Activated CD4-positive, alpha-beta T cell treated with anti-CD3 and anti-CD28 coated beads, Interleukin-2, amount 50 U/mL, for 16 hours (primary cell): ENCODE results near the gene FLRT1.

Source experiments
- DNase-seq: peaks from one replicate; pipeline ENCODE4 v3.0.0-alpha.2; 2020

Gene FLRT1

DNA sequence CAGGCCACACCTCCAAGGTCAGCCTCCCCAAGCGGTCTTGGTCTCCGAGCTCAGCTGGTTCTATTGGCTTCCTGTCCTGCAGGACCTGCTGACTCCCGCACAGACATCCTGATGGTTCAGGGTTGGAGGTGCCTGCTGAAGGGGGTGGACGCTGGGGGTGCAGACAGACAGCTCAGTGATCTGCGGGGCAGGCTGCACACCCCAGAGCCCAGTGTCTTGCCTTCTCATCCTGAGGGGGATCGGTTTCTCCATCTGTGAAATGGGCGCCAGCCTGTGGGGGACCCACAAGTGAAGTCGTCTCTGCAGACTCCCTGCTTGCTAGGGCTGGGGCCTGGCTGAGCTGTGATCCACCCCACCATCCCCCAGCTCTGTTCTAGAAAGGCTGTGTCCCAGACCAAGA is 13.8 kb downstream of the FLRT1 start:
- no peak for DNase-seq

DNA sequence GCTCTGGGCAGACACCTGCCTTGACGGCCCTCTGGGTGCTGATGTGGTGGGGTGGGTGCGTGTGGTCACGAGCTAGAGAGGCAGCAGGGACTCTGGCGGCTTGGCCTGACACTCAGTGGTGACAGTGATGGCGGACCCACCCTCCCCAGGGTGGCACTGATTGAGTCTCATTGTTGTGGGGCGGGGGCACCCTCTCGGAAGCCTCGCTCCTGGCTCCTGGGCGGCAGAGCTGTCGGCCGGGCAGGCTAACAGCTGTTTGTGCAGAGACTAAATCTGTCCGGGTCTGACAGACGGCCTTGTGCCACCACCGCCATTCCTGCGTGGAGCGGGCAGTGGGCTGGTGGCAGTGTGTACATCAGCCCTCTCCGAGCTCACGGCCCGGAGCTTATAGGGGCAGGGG is 15.6 kb downstream of the FLRT1 start:
- DNase-seq, result no peak

DNA sequence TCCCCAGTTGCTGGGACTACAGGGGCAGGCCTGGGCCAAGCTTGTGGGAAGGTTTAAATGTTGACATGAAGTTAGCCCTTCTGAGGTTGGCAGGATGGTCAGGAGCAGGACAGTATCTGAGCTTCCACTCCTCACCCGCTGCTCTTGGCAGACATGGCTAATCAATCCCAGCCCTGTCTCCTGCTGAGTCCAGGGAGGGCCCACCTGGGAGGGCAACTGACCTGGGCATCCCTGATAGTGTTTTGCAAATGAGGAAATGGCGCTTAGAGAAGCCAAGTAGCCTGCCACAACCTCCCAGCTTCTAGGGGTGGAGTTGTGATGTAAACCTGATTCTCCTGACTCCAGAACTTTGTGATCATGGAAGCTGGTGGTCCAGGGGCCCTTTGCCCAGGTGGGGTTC is 16.7 kb downstream of the FLRT1 start:
- DNase-seq, result no peak

DNA sequence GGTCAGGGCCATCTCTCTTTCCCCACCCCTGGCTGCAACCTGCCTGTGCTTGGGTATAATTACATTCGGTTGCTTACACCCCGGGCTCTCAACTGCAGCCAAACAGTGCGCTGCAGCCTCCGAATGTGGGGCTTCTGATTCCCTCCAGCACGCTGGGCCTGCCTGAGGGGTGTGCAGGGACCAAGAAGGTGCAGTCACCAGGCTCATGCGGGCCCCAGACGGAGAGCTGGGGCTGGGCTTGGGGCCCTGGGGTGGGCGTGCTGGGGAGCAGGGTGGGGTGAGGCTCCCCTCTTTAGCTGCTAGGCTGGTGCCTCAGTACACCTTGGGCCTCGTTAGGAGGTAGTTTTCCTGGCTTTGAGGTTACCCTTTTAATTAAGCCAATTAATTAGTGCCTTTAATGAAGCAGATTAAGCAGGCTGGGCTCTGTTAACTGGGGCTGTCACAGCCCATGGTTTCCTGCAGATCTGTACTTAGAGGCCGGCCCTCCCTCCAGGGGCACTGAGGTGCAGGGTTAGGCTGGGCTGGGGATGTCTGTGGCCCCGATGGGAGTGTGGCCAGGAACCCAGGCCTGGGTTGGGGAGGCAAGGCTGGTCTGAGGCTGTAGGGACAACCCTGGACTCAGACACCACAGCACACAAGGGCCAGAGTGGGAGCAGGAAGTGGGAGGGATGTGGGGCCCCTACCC is 17.3 kb downstream of the FLRT1 start:
- DNase-seq, result no peak

DNA sequence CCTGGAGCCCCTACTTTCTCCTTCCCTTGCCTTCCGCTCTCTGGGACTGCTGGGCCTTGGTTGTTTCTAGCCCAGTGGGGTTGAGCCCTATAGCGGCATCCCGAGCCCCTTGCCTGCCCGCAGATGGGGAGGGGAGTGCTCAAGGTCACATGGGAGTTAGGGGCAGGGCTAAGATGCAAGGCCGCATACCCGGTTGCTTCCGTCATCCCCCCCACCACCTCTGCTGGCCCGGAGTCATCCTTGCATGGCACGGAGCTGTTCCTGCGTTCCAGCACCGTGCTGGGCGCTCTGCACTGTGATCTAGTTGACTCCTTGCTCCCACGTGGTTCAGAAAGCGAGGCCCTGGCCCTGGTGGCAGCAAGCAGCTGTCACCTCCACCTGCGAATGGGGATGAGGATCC is 18.0 kb downstream of the FLRT1 start:
- DNase-seq, result no peak

DNA sequence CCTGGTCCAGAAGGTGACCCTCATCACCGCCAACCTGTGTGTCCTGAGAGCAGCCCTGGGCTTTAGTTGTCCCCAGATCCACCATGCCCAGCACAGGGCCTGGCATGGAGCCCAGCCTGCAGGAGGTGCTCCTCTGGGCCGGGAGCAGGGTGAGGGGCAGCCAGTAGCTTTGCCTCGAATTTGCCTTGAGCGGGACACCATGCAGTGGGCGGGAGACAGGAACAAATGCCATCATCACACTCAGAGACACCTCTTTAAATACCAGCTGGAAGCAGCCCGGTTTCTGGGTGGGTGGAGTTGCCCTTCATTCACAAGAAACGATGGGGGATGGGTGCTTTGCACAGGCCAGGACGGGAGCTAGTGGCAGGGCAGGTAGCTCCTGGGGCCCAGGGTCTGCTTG is 19.3 kb downstream of the FLRT1 start:
- no peak for DNase-seq

DNA sequence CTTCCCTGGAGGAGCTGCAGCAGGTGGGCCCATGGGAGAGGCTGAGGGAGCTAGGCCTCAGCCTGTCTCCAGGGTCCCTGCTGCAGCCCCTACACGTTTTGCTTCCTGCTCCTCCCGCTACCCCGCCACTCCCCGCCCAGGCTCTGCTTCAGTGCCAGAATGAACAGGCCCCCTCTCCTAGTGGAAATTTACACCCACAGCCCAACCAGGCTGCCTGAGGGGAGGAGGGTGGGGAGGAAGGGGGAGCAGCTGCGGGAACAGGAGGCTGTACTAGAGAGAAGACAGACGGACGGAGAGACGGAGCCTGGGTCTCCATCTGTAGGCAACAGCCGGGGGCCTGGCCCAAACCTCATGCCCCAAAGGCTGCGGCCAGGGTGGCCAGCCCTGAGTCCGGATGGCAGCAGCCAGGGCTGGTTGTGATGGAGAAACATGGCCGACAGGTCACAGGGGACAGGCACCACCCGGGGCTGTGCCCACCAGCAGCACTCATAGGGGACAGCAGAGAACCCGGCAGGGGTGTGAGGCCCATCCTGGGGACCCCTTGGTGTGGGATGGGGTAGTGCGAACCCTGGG is 20.6 kb downstream of the FLRT1 start:
- no peak for DNase-seq

DNA sequence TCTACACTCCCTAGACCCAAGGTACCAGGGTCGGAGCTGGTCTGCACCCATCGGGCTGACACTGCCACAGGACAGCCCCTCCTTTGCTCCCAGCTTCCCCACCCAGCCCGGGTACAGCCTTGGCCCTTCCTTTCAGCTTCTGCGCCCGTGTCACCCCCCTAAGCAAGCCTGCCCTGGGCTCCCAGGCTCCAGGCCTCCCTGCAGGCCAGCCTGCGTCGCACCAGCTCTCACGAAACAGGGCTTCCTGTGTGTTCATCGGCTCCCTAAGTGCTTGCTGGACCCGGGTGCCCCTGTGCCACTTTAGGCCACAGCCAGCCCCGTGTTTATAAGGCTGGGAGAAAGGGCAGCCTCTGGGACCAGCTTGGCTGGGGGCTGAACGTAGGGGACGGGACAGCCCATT is 21.1 kb downstream of the FLRT1 start:
- DNase-seq, result no peak

DNA sequence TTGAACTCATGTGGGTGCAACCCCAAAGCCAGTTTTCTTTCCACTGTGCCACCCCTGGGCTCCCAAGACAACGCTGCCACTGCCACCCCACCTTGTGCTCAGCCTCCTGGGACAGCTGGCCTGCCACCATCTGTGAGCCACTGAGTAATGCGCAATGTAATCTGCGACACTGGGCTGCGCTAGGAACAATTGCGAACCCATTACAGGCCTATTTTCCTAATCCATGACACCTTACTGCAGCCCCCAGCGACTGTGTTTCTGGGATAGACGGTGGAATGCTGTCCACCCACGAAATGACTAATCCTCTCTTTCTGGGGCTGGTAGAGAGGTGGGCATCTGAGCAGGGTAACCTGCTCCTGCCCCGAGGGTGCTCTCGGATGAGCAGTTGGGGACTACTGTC is 22.2 kb downstream of the FLRT1 start:
- no peak for DNase-seq

DNA sequence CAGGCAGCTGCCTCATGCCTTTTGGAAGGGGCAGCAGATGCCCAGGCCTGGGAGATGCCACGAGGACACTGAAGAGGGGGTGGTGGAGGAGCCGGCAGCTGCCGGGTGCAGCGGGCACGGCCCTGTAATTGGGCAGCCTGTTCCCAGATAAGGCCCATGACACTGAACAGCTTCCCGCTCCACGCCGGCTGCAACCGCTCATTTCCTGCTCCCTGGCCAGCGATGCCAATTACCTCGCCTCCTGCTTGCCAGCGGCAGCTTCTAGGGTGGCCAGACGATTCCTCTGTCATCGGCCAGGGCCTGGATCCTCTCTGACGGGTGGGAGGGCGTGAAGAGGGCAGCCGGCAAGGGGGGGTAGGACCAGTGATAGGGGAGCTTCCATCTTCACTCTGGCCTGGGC is 22.8 kb downstream of the FLRT1 start:
- no peak for DNase-seq

DNA sequence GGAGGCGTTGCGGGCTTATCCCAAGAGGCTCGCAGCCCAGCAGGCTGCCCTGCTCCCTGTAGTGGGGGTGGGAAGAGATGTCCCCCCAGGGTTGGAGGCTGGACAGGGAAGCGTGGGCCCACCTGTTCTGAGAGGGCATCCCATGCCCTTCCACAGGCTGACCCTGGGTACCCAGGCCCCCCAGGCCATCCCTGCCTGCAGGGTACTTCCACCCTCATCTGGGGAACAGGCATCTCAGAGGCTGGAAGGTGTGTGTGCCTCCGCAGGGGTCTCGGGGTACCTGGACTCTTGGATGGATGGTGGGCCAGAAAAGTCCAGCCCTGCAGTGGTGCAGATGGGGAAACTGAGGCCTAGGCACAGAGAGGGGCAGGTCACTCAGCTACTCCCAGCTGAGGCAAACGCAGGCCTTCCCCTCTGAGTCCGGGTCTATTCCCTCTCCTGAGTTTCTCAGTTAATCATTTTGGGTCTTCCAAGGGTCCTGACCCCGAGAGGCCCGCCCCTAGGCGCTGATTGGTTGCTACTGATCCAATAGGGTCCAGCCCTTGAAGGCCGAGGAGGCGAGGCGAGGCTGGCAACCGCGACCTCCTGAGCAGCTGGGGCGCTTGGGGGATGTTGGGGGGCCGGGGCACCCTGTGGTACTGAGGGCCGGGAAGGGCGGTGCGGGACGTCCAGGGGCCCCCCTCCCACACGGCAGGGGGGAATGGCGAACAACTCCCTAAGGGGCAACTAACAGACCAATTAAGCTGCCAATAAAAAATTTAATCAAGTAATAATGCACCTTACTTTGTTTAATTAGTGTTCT is 23.8 kb downstream of the FLRT1 start:
- DNase-seq, result no peak

DNA sequence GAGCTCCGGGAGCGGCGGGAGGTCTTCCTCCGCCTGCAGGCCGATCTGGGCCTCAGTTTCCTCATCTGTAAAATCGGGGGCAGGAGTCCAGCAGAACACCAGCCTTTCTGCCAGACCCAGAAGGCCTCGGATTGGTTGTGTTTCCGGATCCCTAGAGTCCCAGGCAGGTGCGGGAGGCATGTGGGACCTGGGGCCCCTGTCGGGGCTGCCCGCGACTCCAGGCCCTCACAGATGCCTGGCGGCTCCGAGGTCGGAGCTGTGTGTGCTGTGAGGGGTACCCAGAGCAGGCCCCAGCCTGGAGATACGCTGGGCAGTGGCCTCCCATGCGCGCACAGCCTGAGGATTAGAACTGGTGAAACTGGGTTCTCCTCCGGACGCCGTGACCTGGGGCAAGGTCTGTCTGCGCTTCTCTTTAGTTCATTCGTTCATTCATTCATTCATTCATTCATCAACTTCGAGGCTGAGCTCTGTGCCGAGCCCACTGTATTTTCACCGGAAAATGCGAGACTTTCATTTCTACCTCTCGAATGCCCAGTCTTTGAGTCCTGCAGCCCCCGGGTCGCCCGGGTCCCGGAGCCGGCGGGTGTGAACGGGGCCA is 24.6 kb downstream of the FLRT1 start:
- DNase-seq, result no peak

DNA sequence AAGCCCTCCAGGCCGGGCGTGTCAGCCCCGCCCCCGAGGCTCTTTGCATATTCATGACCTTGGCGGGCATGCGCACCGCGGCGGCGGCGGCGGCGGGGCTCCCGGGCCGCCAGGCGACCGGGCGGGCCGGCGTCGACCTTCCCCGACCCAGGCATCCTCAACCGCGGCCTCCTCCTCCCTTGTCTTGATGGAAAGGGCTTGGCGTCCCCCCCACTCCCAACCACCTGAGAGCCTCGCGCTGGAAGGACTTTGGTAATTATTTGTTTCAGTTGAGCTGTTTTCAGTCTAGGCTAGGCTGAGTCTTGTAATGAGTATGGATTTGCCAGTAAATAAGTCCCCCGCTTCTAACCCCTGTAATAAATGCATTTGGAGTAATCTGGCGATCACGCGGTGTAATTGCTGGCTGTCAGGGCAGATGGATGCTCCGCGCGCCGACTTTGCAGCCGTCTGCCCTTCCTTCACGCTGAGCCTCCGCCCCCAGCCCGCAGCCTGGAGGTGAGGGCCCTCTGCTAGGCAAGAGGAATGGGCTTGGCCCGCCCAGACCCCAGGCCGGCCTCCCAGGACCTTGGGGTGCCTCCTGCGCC is 25.2 kb downstream of the FLRT1 start:
- DNase-seq, result peak; percentile 53

DNA sequence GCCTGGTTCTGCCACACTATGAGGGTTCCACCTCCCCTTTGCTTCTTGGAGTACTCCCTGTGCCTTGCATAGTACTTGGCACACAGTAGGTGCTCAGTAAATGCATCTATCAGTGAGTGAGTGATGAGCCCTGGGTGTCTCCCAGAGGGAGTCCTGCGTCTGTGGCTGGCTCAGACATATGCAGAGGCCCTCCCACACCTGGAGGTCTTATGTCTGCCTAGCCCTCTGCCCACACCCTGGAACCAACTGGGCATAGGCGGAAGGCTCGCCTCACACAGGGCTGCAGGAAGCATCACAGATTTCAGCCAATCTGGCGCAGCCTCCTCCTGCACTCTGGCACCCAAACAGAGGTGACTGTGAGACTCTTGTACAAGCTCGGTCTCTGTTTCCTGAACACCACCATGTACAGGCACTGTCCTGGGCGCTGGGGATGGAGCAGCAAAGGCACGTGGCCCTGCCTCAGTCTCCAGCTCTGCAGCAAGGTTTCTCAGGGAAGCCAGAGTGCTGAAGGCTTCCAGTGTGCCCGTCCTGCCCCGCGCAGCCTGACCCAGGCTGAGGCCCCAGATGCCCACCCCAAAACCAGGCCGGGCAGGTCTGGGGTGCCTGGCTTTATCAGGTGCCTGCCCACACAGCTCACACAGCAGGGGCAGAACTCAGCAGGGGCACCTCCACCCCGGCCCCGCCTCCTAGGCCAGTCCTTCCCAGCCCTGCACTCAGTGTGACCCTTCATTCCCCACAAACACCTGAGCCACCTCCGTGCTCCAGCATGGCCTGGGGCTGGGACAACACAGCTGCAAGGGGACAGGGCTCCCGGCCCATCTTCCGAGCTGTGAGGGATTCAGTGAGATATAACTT is 26.7 kb downstream of the FLRT1 start:
- no peak for DNase-seq

DNA sequence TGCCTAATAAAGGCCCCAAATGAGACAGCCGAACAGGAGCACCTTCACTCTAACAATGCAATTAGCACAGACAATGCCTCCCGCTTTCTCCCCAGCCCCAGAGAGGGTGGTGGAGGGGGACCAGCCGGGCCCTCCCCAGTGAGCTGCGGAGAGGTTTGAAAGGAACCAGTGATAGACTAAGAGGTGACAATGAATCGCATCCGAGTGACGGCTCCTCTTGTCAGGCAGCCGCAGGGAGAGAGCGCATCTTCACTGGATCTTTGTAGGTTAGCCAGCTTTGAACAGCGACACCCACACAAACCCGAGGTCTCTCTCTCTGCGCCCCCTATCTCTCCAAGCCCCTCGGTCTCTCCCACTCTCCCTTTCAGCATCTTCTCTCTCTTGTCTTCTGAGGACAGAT is 28.0 kb downstream of the FLRT1 start:
- DNase-seq, result no peak

DNA sequence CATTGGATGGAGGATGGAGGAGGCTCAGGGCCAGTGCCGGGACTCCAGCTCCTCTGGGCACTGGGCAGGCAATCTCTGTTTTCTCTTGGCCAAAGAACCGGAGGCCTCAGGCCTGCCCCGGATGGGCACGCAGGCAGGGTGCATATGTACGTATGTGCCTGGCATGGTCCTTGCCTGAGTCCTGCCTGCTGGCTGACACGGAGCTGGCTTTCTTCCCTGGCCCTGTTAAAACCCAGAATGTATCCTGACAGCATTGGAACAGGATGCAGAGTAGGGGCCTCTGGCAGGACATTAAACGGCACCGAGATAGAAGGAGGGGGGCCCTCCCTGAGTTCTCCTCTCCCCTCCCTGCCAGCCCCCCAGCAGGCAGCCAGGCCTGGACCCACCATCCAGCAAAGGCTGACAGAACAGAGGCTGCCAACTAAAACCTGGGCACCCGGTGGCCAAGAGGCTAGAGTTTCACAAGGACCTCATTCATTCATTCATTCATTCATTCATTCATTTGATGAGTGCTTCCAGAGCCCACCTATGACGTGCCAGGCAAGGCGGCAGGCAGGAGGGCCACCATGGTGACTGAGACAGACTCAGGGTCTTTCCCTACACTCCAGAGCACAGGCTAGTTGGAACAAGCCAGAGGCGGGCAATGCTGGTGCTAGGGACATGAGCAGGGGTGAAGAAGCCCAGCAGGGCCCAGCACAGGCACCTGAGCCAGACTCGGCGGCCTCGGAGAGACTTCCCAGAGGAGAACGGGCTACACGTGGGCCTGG is 28.8 kb downstream of the FLRT1 start:
- DNase-seq, result no peak

DNA sequence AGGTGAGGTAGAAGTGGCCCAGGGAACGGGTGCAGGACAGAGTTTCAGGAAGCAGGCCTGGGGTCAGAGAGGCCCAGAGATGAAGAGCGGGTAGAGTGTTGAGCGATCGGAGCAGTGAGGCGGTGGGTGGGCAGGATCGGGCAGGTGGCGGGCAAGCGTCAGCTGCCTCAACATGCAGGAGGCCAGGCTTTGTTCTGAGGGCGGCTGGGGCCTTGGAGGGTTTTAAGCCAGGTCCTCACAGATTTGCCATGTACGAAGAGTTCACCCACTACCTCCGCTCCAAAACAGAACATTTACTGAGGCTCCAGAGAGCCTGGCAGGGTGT is 29.4 kb downstream of the FLRT1 start:
- no peak for DNase-seq

DNA sequence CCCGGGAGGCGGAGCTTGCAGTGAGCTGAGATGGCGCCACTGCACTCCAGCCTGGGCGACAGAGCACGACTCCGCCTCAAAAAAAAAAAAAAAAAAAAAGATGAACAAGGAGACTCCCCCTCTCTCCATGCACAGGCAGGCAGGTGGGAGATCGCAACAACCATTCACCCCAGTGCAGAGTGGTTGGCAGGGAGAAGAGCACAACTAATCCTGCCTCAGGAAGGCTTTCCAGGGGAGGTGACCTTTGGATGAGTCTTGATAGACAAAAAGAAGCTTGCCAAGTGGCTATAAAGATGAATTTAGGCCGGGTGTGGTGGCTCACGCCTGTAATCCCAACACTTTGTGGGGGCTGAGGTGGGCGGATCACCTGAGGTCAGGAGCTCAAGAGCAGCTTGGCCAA is 30.0 kb downstream of the FLRT1 start:
- no peak for DNase-seq

DNA sequence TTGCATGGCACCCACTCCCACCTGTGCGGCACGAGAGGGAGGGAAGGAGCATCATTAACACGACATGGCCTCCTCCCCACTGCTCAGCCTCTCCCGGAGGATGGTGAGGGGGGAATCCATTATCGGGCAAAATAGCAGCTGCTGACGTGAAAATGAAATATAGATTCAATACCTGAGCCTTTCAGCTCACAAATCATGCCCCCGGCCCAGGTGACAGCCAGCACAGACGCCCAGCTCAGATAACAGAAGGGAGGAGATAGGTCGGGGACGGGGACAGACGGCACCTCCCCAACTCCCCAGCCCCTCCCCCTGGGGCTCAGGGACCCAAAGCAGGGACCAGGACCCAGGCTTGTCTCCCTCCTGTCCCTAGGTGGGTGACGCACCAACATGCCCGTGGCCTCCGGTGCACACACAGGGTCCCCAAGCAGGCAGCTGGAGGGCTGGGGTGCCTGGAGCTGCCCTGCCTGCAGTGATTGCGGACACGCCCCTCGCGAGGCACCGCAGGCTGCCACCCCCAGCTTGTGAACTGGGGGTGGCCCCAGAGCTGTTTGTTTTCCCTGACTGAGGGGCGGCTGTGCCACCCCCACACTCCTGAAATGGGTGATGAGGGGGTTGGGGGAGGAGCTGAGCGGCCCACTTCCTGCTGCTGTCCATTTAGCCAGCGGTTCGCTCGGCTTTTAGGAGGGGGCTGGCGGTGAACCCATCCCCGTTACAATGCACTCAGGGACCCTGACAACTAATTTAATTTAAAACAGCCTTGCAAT is 31.7 kb downstream of the FLRT1 start:
- no peak for DNase-seq

DNA sequence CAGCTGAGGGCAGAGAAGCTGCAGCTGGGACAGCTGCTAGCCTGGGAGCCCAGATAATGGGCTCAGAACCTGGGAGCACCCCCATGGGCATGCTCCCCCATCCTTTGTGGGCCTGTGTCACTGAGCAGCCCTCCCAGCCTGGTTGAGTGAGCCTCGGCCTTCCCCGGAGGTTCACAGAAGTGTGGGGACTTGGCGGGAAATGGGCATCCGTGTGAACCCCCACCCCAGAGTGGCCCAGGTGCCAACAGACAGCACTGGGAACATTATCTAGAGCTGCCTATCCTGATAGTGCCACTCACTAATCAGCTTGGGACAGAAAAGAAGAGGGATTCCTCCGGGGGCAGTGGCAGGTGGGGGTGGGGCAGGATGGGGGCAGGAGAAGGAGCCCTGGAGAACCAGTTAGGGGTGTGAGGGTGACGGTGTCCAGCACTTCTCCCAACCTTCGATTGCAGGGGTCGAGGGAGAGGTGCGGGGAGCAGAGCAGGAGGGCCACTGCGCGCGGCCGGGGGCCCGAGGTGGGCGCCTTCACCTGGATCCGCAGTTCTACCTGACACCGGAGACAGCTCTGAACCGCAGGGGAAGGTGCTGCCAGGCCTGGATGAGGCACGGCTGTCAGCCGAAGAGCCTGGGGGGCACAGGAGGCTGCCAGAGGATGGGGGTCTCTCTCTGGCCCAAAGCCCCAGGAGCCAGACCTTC is 33.1 kb downstream of the FLRT1 start:
- DNase-seq, result no peak
